ENCODE results near the gene SUN1.

The SUN1 gene

DNA sequence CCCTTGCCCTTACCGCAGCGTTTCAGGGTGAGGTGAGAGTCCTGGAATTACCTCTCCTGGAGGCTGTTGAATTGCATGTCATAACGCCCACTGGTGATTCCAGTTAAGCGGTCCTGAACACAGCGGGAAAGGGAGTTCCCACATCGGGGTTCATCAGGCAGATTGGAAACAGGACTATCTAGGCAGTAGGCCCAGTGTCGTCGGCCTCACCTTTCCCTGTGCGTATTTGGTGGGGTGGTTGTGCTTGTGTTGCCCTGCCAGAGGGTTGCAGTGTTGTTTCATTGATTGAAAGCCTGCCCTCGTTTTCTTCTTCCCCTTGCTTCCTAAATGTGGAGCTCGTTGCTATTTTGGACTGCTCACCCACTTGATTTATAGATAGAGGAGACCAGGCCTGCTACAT is 10.6 kb upstream of the SUN1 start (continued):
- no peak for TF ChIP-seq ZNF2 (tag by site-specific recombination; IDR thresholded peaks at IDR 0.05)
- 0 out of 2 replicates have a peak, but pooled peaks have one; percentile 43 for TF ChIP-seq ZNF600 (tag by site-specific recombination; IDR thresholded peaks at IDR 0.05)
- TF ChIP-seq ZFHX2 (tag by site-specific recombination; conservative IDR thresholded peaks at IDR 0.05) = peak; percentile 32
- no peak for TF ChIP-seq ZNF24 (tag by site-specific recombination; IDR thresholded peaks at IDR 0.05)
- TF ChIP-seq ZNF701 (tag by site-specific recombination; IDR thresholded peaks at IDR 0.05) = no peak
- no peak for TF ChIP-seq YY1 (tag by site-specific recombination; IDR thresholded peaks at IDR 0.05)

DNA sequence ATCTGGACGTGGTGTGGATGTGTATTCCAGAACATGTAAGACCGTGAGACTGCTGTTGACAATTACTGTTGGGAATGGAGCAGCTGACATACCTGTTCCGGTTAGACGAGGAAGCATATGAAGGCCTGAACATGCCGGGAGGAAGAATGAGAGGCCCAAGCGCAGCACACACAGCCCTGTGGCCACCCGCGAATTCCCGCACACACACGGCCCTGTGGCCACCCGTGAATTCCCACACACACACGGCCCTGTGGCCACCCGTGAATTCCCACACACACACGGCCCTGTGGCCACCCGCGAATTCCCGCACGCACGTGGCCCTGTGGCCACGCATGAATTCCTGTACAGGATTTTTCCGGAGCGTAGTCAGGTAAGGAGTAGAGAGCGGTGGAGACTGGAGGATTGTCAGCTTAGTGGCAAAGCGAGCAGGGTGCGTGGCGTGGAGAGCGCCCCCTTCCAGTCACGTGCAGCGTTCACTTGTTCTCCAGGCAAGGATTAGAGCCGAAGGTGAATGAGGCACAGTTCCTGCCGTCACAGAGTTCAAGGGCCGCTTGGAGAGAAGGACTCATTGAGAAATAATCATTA is 9.5 kb upstream of the SUN1 start:
- TF ChIP-seq ZFP37 (tag by site-specific recombination; IDR thresholded peaks at IDR 0.05) (no peak), ZNF623 (tag by site-specific recombination; IDR thresholded peaks at IDR 0.05) (peak; percentile 45), ZNF843 (tag by site-specific recombination; IDR thresholded peaks at IDR 0.05) (no peak), ZNF645 (tag by site-specific recombination; IDR thresholded peaks at IDR 0.05) (no peak), ZNF529 (tag by site-specific recombination; IDR thresholded peaks at IDR 0.05; ENCODE audit: insufficient replicate concordance) (no peak), ZNF600 (tag by site-specific recombination; IDR thresholded peaks at IDR 0.05) (peak; percentile 71)
- ChIA-PET POLR2A (no interaction called here), CTCF (interaction anchor here (0.7 to 0.8 kb wide), 2 partner anchors 9 to 26 kb away, joined by 3 to 5 read pairs; no protein-coding TSS in a partner anchor)
- Histone ChIP-seq H3K4me1 (ENCODE audit: control insufficient read depth, insufficient read depth, low read length) (peaks cover 9% of the 10 kb centered on the region), H3K9me3 (ENCODE audit: control insufficient read depth, insufficient read depth, low read depth, low read length) (no peaks in the 10 kb centered on the region), H3K4me3 (ENCODE audit: low read depth, low read length) (no peak overlapping the region), H3K27ac (ENCODE audit: extremely low read depth, low read depth, low read length) (no peak overlapping the region), H3K36me3 (ENCODE audit: control insufficient read depth in 2 of 2, insufficient read depth in 1 of 2, low read length in 2 of 2) (no peaks in the 10 kb centered on the region; a peak in 1 of 3 replicates)

GRCh38 chr7:823649-824048 is 8.6 kb upstream of the SUN1 start:
- Histone ChIP-seq H3K36me3 (ENCODE audit: control insufficient read depth in 2 of 2, insufficient read depth in 1 of 2, low read length in 2 of 2) (no peaks in the 10 kb centered on the region; a peak in 1 of 3 replicates), H3K27ac (ENCODE audit: extremely low read depth, low read depth, low read length) (no peak overlapping the region), H3K4me1 (ENCODE audit: control insufficient read depth, insufficient read depth, low read length) (peaks cover 9% of the 10 kb centered on the region), H3K4me3 (ENCODE audit: low read depth, low read length) (no peak overlapping the region), H3K9me3 (ENCODE audit: control insufficient read depth, insufficient read depth, low read depth, low read length) (no peaks in the 10 kb centered on the region)
- ChIA-PET POLR2A (no interaction called here), CTCF (no interaction called here)
- no peak for TF ChIP-seq SCRT2 (tag by site-specific recombination; IDR thresholded peaks at IDR 0.05)
- no peak for TF ChIP-seq ZNF23 (tag by site-specific recombination; IDR thresholded peaks at IDR 0.05; ENCODE audit: borderline replicate concordance)
- TF ChIP-seq ZNF747 (tag by site-specific recombination; IDR thresholded peaks at IDR 0.05) = no peak

DNA sequence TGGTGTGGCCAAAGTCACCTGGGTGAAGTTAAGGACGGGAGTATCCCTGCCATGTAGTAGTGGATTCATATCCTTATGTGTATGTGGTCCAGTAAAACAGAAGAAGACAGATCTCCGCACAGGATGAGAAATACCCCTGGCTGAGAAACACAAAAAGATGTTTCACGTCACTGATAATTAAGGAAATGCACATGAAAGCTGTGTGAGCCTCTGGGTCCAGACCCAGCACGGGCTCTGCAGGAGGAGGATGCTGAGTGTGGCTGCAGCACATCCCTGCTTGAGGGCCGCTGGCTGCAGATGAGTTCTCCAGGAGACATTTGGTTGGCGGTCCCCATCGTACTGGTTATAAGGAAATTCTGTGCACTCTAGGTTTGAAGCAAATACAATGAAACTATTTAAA is 8.2 kb upstream of the SUN1 start:
- CTCF ChIA-PET = no interaction called here

More for the DNA sequence above, 8.2 kb upstream of the SUN1 start:
- Histone ChIP-seq H3K9me3 (ENCODE audit: control insufficient read depth, insufficient read depth, low read depth, low read length) (no peaks in the 10 kb centered on the region), H3K36me3 (ENCODE audit: control insufficient read depth in 2 of 2, insufficient read depth in 1 of 2, low read length in 2 of 2) (no peaks in the 10 kb centered on the region; a peak in 1 of 3 replicates), H3K27ac (ENCODE audit: extremely low read depth, low read depth, low read length) (no peak overlapping the region), H3K4me1 (ENCODE audit: control insufficient read depth, insufficient read depth, low read length) (peaks cover 9% of the 10 kb centered on the region), H3K4me3 (ENCODE audit: low read depth, low read length) (no peak overlapping the region)
- POLR2A ChIA-PET = no interaction called here
- TF ChIP-seq ZNF571 (tag by site-specific recombination; IDR thresholded peaks at IDR 0.05) (no peak), ZNF169 (tag by site-specific recombination; IDR thresholded peaks at IDR 0.05) (no peak)
- TF ChIP-seq, protein P1, sequence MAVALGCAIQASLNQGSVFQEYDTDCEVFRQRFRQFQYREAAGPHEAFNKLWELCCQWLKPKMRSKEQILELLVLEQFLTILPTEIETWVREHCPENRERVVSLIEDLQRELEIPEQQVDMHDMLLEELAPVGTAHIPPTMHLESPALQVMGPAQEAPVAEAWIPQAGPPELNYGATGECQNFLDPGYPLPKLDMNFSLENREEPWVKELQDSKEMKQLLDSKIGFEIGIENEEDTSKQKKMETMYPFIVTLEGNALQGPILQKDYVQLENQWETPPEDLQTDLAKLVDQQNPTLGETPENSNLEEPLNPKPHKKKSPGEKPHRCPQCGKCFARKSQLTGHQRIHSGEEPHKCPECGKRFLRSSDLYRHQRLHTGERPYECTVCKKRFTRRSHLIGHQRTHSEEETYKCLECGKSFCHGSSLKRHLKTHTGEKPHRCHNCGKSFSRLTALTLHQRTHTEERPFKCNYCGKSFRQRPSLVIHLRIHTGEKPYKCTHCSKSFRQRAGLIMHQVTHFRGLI (tag by site-specific recombination; IDR thresholded peaks at IDR 0.05) = no peak
- TF ChIP-seq, protein P2, sequence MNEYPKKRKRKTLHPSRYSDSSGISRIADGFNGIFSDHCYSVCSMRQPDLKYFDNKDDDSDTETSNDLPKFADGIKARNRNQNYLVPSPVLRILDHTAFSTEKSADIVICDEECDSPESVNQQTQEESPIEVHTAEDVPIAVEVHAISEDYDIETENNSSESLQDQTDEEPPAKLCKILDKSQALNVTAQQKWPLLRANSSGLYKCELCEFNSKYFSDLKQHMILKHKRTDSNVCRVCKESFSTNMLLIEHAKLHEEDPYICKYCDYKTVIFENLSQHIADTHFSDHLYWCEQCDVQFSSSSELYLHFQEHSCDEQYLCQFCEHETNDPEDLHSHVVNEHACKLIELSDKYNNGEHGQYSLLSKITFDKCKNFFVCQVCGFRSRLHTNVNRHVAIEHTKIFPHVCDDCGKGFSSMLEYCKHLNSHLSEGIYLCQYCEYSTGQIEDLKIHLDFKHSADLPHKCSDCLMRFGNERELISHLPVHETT (tag by site-specific recombination; IDR thresholded peaks at IDR 0.05) = no peak

Measured in HEK293 (cell line).